ENCODE measurements around the gene CD226.
"Not testable (repeated sequence)": the region's sequence is repeated elsewhere in the genome, so short reads cannot be mapped to it uniquely, and the experiment has no call there.

Gene CD226

DNA sequence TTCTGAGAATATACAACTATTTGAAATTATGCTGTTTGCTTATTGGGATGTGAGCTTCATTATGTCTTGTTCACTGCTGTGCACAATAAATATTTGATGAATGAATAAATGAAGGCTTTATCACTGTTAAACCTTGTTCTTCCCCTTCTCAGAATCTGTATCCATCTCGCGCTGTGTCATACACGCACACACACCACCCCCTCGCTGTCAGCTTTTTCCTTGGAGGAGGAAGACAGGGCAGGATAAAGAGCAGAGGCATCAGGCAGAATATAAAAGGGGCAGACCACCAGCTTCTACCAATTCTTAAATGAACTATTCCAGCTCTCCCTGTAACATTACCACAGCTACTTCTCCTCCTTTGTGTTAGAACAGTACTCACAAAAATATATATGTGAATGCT is 75.0 kb downstream of the CD226 start:
- no peak for DNase-seq (ENCODE audit: low read depth)

GRCh38 chr18:69871363-69871762 is 76.3 kb downstream of the CD226 start:
- no peak for DNase-seq (ENCODE audit: low read depth)

DNA sequence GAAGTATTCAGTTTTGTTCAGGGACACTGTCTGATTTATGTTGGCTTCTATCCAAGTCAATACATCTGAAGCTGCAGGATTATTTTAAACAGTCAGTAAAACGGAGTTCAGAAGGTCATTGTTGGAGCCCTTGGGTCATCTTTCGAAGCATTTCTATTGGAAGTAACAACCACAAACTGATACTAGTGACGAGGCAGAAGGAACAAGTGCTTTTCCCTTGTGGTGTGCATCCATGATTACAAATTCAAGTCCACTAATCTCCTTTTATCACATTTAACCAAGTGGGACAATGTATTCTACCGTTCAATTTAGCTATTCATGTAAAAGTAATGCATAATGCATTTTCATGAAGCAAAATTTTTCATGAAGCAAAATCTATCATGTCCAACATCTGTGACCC is 76.9 kb downstream of the CD226 start:
- no peak for DNase-seq (ENCODE audit: low read depth)

GRCh38 chr18:69866212-69866611 is 81.5 kb downstream of the CD226 start:
- no peak for DNase-seq (ENCODE audit: low read depth)

DNA sequence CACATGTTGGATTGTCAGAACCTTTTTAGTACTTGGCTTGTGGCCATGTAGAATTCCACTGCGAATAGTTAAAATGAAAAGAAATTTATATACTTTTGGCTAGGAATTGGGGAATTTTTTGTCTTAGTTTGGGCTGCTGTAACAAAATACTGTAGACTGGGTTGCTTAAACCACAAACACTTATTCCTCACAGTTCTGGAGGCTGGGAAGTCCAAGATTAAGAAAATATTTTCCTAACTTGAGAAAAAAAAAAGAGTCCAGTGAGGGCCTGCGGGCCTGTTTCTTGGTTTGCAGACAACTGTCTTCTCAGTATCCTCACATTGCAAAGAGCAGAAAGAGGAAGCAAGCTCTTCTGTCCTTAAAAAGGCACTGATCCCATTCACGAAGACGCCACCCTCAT is 81.9 kb downstream of the CD226 start:
- DNase-seq (ENCODE audit: low read depth) = no peak

DNA sequence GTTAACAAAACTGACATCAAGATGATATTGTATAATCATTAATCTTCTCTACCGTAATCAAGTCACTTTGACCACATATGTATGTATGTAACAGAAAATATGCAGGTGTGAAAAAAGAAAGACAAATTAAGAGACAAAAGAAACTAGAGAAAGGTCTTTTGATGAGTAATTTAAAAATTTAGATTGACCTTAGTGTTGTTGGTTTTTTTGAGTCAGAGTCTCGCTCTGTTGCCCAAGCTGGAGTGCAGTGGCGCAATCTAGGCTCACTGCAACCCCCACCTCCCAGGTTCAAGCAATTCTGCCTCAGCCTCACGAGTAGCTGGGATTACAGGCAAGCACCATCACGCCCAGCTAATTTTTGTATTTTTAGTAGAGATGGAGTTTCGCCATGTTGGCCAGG is 82.9 kb downstream of the CD226 start:
- DNase-seq (ENCODE audit: low read depth) = not testable (repeated sequence)

DNA sequence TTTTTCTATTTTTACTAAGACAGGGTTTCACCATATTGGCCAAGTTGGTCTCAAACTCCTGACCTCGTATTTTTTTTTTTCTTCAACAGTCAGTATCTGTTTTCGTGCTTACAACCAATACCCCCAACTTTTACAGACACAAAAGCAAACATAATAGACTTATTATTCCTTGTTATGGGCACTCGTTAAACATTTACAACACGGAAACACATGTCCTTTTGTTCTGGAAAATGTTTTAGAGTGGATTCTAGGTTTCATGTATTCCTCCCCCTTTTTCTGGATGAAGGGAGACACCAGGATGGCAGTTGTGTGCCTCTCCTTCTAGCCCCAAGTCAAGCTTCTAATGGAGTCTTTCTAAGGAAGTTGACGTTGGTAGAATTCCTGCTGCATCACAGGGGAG is 88.8 kb downstream of the CD226 start:
- no peak for DNase-seq (ENCODE audit: low read depth)

DNA sequence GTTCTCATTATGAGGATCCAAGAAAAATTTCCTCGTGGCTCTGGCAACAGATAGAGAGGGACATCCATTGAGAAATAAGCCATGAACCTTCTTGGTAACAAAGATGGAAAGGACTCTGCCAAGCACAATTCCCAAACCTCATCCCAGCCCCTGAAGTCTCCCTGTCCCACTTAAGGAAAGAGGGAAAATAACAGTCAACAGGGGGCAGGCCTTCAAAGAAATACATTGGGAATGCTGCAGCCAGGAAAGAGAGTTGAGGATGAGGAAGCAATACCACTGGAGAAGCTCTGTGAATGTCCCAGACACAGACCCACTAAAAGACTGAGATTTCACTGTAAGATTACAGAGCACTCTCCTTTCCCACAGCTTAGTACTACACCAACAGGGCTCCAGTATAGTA is 93.2 kb downstream of the CD226 start:
- no peak for DNase-seq (ENCODE audit: low read depth)

DNA sequence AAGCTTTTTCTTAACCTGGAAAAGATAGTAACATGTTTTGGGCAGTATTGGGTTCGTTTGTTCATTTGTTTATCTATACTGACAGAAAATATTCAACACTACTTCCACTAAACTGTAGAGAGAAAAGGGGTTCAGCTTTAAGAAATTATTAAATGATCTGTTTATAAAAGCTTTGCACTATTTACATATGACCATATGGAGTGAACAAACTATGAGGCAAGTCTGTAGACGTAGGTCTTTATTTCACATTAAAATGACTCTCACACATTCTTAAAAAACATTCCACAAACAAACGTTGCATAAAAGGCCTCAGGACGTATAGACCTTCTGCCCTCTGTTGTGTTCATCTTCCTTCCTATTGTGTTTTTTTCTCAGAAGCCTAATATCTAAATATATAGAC is 94.6 kb downstream of the CD226 start:
- no peak for DNase-seq (ENCODE audit: low read depth)

- no peak for DNase-seq (ENCODE audit: low read depth)
These were observed 101.8 kb downstream of the CD226 start for GRCh38 chr18:69845593-69846506.

- DNase-seq (ENCODE audit: low read depth) = no peak
These were observed 103.0 kb downstream of the CD226 start for GRCh38 chr18:69844656-69845055.

- no peak for DNase-seq (ENCODE audit: low read depth)
These were observed 104.7 kb downstream of the CD226 start for GRCh38 chr18:69843015-69843414.

- no peak for DNase-seq (ENCODE audit: low read depth)
These were observed 106.6 kb downstream of the CD226 start for GRCh38 chr18:69841117-69841516.

- DNase-seq (ENCODE audit: low read depth) = no peak
These were observed 107.2 kb downstream of the CD226 start for GRCh38 chr18:69840445-69840844.

- DNase-seq (ENCODE audit: low read depth) = no peak
These were observed 107.7 kb downstream of the CD226 start for GRCh38 chr18:69840001-69840400.

- DNase-seq (ENCODE audit: low read depth) = no peak
These were observed 108.2 kb downstream of the CD226 start for GRCh38 chr18:69839497-69839896.

GRCh38 chr18:69838620-69839411 is 108.9 kb downstream of the CD226 start:
- DNase-seq (ENCODE audit: low read depth) = no peak

GRCh38 chr18:69838003-69838402 is 109.7 kb downstream of the CD226 start:
- DNase-seq (ENCODE audit: low read depth) = no peak

DNA sequence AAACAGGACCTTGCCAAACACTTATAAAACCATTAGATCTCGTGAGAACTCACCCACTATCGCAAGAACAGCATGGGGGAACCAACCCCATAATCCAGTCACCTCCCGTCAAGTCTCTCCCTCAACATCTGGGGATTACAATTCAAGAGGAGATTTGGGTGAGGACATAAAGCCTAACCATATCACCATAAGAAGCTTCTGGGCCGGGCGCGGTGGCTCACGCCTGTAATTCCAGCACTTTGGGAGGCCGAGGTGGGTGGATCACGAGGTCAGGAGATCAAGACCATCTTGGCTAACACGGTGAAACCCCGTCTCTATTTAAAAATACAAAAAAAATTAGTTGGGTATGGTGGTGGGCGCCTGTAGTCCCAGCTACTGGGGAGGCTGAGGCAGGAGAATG is 112.7 kb downstream of the CD226 start:
- not testable (repeated sequence) for DNase-seq (ENCODE audit: low read depth)

- no peak for DNase-seq (ENCODE audit: low read depth)
These were observed 117.5 kb downstream of the CD226 start for GRCh38 chr18:69830189-69830588.

GRCh38 chr18:69820538-69820937 is 127.1 kb downstream of the CD226 start:
- no peak for DNase-seq (ENCODE audit: low read depth)

DNA sequence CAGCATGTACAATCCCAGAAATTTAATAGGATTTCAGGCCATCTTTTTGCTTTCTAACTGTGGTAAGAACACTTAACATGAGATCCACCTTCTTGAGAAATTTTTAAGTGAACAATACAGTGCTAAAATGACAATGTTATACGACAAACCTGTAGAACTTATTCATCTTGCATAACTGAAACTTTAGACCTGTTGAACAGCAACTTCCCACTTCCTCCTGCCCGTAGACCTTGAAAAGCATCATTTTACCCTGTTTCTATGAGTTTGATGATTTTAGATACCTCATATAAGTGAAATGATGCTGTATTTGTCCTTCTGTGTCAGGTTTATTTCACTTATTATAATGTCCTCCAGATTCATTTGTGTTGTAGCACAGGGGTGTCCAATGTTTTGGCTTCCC is 128.2 kb downstream of the CD226 start:
- no peak for DNase-seq (ENCODE audit: low read depth)

GRCh38 chr18:69817335-69817940 is 130.2 kb downstream of the CD226 start:
- no peak for DNase-seq (ENCODE audit: low read depth)
